ENCODE data around the gene GPR143.

DNA sequence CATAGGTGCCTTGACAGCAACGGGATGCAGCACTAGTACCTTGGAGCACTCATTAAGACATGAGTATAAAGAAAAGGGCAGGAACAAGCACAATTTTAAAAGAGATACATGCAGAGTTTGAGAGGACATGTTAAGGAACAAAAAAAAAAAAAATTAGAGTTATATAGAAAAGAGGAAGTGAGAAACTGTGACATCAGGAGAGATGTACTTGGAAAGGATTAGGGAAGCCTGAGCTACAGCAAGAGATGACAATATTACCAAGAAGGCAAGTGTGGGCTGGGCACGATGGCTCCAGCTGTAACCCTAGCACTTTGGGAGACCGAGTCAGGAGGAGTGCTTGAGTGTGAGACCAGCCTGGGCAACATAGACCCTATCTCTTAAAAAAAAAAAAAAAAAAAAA is 37.4 kb downstream of the GPR143 start:
- TF ChIP-seq, protein P1, sequence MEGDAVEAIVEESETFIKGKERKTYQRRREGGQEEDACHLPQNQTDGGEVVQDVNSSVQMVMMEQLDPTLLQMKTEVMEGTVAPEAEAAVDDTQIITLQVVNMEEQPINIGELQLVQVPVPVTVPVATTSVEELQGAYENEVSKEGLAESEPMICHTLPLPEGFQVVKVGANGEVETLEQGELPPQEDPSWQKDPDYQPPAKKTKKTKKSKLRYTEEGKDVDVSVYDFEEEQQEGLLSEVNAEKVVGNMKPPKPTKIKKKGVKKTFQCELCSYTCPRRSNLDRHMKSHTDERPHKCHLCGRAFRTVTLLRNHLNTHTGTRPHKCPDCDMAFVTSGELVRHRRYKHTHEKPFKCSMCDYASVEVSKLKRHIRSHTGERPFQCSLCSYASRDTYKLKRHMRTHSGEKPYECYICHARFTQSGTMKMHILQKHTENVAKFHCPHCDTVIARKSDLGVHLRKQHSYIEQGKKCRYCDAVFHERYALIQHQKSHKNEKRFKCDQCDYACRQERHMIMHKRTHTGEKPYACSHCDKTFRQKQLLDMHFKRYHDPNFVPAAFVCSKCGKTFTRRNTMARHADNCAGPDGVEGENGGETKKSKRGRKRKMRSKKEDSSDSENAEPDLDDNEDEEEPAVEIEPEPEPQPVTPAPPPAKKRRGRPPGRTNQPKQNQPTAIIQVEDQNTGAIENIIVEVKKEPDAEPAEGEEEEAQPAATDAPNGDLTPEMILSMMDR (IDR thresholded peaks at IDR 0.05; ENCODE audit: borderline replicate concordance, extremely low read depth, low read length, poor library complexity, severe bottlenecking), result no peak
- no peak for TF ChIP-seq EZH2 (IDR thresholded peaks at IDR 0.05; ENCODE audit: borderline replicate concordance, low read depth, low read length, severe bottlenecking)
